ENCODE data around the gene SSC5D. TPM values are rescaled to one million over a fixed set of nuclear protein-coding genes. Genes with fewer than 3 reads are reported as not detected.

The SSC5D gene
- total RNA-seq, 2 experiments from 2014 or later = 0.33 TPM; not detected in 1

DNA sequence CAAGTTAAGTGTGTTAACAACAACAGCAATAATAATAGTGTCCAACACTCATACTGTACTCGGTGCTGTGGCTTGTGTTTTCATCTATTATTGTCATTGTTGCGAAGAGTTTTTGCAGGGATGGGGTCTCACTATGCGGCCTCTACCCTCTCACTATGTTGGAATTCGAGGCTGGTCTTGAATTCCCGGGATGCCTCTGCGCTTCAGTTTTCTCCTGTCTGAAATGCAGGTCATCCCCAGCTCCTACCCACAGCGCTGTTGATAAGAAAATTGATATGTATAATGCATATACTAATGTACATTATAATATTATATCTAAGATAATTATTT, 62.0 kb downstream of the SSC5D start:
- no peaks in the 10 kb centered on the region for H3K4me1 Mint-ChIP-seq (ENCODE audit: low read depth)
- no peak for DNase-seq
- no peaks in the 10 kb centered on the region for H3K9me3 Mint-ChIP-seq
- H3K4me3 Mint-ChIP-seq = no peak overlapping the region
- H3K27ac Mint-ChIP-seq = no peak overlapping the region
- intact Hi-C loops (cut with micrococcal nuclease) = no loop called here
- no peaks in the 10 kb centered on the region for H3K36me3 Mint-ChIP-seq
- POLR2A ChIA-PET = no interaction called here
- H3K27me3 Mint-ChIP-seq = peaks cover 16% of the 10 kb centered on the region
- CTCF ChIA-PET = no interaction called here

DNA sequence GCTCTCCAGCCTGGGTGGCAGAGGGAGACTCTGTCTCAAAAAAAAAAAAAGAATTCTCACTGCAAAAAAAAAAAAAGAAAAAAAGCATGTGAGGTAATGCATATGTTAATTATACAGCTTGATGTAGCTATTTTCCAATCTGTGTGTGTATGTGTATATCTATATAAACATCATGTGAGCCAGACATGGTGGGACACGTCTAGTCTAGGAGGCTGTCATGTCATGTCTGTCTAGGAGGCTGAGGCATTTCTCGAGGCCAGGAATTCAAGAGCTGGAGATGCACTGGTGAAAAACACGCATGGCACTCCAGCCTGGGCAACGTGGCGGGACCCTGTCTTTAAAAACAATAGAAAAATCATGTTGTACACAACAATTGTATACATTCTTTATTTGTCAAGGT, 64.0 kb downstream of the SSC5D start:
- Mint-ChIP-seq H3K36me3 (no peaks in the 10 kb centered on the region), H3K4me1 (ENCODE audit: low read depth) (no peaks in the 10 kb centered on the region)

DNA sequence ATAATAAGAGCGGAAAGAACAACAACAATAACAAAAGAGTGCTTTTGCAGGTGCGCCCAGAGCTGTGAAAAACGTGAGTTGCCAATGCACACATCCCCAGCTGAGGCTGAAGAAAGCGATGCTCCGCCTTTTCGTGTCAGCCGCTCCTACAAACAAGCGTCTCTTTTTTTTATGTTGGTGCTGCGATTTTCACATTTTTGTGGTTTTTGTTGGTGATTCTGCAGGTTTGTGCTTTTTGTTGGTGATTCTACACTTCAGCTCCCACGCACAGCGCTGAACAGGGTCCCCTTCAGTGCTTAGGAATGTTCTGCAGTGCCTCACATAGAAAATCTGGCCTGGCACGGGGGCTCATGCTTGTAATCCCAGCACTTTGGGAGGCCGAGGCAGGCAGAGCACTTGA, 64.4 kb downstream of the SSC5D start:
- Mint-ChIP-seq H3K36me3 (no peaks in the 10 kb centered on the region), H3K4me1 (ENCODE audit: low read depth) (no peaks in the 10 kb centered on the region)
- POLR2A ChIA-PET = no interaction called here

More for the DNA sequence above, 64.0 kb downstream of the SSC5D start:
- intact Hi-C loops (cut with micrococcal nuclease) = no loop called here
- no peak for DNase-seq
- Mint-ChIP-seq H3K9me3 (no peaks in the 10 kb centered on the region), H3K27me3 (peaks cover 10% of the 10 kb centered on the region), H3K4me3 (no peak overlapping the region), H3K27ac (no peak overlapping the region)
- POLR2A ChIA-PET = no interaction called here
- CTCF ChIA-PET = interaction anchor here (1.3 kb wide), 1 partner anchor 21 kb away, joined by 3 read pairs; no protein-coding TSS in a partner anchor

DNA sequence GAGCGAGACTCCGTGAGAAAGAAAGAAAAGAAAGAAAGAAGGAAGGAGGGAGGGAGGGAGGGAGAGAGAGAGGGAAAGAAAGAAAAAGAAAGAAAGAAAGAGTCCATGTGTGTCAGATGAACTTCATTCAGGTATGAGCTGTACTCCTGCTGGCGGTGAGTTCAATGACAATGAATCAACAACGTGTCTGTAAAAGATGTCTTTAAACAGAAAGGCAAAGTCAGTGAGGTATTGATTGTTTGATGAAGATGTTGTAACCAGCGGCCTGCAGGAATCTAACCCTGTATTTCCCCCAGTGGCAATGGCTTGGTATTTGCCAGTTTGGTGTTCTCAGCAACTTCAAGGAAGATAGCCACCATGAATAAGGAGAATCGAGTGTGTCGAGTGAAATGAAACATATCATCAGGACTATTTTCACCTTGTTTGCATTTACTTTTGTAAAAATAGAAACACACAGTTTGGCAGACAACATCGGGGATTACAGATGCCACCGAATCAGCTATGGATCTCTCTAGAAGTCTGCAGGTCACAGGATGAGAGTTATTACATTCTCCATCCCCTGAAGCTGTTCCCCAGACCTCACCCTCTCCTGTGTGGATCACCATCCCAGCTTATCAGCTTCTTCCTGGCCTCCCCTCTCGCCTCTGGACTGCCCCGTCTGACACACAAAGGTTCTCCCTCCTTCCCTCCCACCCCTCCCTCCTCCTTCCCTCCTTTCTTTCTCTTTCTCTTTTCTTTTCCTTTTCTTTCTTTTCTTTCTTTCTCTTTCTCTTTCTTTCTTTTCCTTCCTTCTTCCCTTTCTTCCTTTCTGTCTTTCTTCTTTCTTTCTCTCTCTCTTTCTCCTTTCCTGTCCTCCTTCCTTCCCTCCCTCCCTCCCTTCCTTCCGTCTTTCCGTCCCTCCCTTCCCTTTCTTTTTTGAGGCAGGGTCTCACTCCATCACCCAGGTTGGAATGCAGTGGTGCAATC, 65.3 kb downstream of the SSC5D start:
- Mint-ChIP-seq H3K4me1 (ENCODE audit: low read depth) (no peaks in the 10 kb centered on the region), H3K4me3 (no peak overlapping the region), H3K36me3 (no peaks in the 10 kb centered on the region), H3K27me3 (peaks cover 4% of the 10 kb centered on the region), H3K27ac (no peak overlapping the region), H3K9me3 (no peaks in the 10 kb centered on the region)
- CTCF ChIA-PET = no interaction called here
- intact Hi-C loops (cut with micrococcal nuclease) = no loop called here
- POLR2A ChIA-PET = no interaction called here
- DNase-seq = no peak

More for the DNA sequence above, 64.4 kb downstream of the SSC5D start:
- CTCF ChIA-PET = no interaction called here
- H3K4me3 Mint-ChIP-seq = no peak overlapping the region
- intact Hi-C loops (cut with micrococcal nuclease) = no loop called here
- H3K27me3 Mint-ChIP-seq = peaks cover 6% of the 10 kb centered on the region
- no peaks in the 10 kb centered on the region for H3K9me3 Mint-ChIP-seq
- no peak for DNase-seq
- H3K27ac Mint-ChIP-seq = no peak overlapping the region

DNA sequence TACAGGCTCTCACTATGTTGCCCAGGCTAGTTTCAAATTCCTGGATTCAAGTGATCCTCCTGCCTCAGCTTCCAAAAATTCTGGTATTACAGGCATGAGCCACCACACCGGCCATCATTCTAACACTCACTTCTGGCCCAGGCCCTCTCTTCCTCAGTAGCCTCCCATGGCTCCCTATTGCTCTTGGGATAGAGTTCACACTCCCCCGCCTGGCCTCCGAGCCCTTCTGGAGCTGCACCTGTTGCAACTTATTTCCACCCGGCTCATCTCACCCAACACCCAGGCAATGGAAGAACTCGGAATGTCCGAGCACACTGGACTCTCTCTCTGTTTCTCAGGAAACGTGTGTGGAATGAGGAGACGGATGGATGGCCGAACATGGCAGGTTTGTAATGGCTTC, 66.1 kb downstream of the SSC5D start:
- Mint-ChIP-seq H3K4me1 (ENCODE audit: low read depth) (no peaks in the 10 kb centered on the region), H3K4me3 (no peak overlapping the region), H3K27ac (no peak overlapping the region), H3K36me3 (no peaks in the 10 kb centered on the region), H3K27me3 (peaks cover 4% of the 10 kb centered on the region), H3K9me3 (no peaks in the 10 kb centered on the region)
- DNase-seq = no peak
- POLR2A ChIA-PET = no interaction called here
- intact Hi-C loops (cut with micrococcal nuclease) = no loop called here
- CTCF ChIA-PET = no interaction called here

DNA sequence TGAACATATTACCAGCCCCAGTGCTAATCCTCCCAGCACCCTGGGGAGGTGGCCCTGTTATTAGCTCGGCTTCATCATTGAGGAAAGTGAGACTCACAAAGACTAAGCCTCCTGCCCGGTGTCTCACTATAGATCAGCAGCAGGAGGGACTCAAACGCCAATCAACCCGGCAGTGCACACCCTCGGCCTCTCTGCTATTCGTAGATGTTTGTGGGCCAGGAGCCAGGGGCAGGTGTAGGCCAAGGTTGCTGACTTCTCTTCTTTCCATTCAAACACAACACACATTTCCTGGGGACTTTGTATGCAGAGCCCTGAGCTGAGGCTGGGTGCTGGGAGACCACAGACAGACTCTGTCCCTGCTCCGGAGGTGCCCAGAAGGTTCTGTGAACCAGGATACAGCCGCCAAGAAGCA, 66.5 kb downstream of the SSC5D start:
- intact Hi-C loops (cut with micrococcal nuclease) = no loop called here
- Mint-ChIP-seq H3K27me3 (peaks cover 2% of the 10 kb centered on the region), H3K27ac (no peak overlapping the region), H3K4me3 (no peak overlapping the region), H3K36me3 (no peaks in the 10 kb centered on the region), H3K4me1 (ENCODE audit: low read depth) (no peaks in the 10 kb centered on the region), H3K9me3 (no peaks in the 10 kb centered on the region)
- no peak for DNase-seq
- ChIA-PET CTCF (no interaction called here), POLR2A (no interaction called here)

DNA sequence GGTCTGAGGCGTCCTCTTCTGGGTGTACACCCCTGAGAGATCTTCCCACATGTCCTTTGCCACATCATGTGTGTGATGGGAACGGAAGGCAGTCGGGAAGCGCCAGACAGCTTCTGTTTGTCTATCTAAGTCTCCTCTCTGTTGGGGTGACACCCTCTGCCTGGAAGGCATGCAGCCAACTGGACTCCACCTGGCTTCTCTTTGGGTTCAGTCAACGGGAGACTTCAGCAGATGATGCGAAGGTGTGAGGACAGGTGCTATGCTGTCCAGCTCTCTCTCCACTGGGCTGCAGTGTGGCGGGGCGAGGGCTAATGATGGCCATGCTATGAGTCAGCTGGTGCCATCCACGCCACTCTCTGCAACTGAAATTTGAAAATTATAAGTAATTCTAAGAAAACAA, 71.4 kb downstream of the SSC5D start:
- Mint-ChIP-seq H3K36me3 (no peaks in the 10 kb centered on the region), H3K4me1 (ENCODE audit: low read depth) (no peaks in the 10 kb centered on the region), H3K4me3 (no peak overlapping the region), H3K9me3 (peaks cover 2% of the 10 kb centered on the region), H3K27ac (no peak overlapping the region), H3K27me3 (peaks cover 2% of the 10 kb centered on the region)
- ChIA-PET POLR2A (no interaction called here), CTCF (no interaction called here)
- intact Hi-C loops (cut with micrococcal nuclease) = no loop called here
- no peak for DNase-seq

DNA sequence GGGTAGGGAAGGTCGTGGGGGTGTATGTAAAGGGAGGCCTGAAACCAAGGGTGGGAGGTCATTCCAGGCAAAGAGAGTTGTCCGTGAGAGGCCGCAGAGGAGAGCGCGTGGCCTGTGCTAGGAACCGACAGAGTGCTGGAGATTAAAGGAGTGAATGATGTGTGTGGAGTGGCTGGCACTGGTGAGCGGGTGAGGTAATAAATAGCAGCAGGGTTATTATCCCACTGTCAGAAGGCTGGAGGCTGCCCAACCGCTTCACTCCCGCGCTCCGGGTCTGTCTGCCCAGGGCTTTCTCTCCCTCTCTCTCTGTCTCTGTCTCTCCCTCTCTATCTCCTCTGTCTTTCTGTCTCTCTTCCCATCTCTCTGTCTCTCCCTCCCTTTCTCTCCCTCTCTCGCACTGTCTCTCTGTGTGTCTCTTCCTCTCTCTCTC, 75.0 kb downstream of the SSC5D start:
- CTCF ChIA-PET = no interaction called here

DNA sequence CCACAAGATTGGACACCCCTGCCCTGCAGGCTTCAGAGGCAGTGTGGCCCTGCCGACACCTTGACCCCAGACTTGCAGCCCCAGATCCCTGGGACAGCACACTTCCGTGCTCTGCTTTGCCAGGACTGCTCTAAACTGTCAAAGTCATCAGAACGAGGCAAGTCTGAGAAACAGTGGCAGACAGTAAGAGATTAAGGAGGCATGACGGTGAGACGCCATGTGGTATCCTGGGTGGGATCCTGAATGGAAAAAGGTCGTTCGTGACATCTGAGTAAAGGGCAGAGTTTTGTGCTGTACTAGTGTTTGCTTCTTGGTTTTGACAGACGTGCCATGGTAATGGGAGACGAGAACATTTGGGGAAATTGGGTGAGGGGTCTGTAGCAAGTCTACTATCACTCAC, 78.6 kb downstream of the SSC5D start:
- POLR2A ChIA-PET = no interaction called here
- no peak for DNase-seq
- intact Hi-C loops (cut with micrococcal nuclease) = no loop called here
- no peak overlapping the region for H3K4me3 Mint-ChIP-seq
- no peaks in the 10 kb centered on the region for H3K9me3 Mint-ChIP-seq
- H3K27me3 Mint-ChIP-seq = no peaks in the 10 kb centered on the region
- CTCF ChIA-PET = no interaction called here
- no peaks in the 10 kb centered on the region for H3K36me3 Mint-ChIP-seq
- no peaks in the 10 kb centered on the region for H3K4me1 Mint-ChIP-seq (ENCODE audit: low read depth)
- H3K27ac Mint-ChIP-seq = no peak overlapping the region

More for the DNA sequence above, 75.0 kb downstream of the SSC5D start:
- DNase-seq = no peak
- Mint-ChIP-seq H3K4me3 (no peak overlapping the region), H3K27ac (no peak overlapping the region), H3K9me3 (peaks cover 2% of the 10 kb centered on the region), H3K36me3 (no peaks in the 10 kb centered on the region), H3K4me1 (ENCODE audit: low read depth) (no peaks in the 10 kb centered on the region), H3K27me3 (peaks cover 2% of the 10 kb centered on the region)
- POLR2A ChIA-PET = no interaction called here
- intact Hi-C loops (cut with micrococcal nuclease) = no loop called here

DNA sequence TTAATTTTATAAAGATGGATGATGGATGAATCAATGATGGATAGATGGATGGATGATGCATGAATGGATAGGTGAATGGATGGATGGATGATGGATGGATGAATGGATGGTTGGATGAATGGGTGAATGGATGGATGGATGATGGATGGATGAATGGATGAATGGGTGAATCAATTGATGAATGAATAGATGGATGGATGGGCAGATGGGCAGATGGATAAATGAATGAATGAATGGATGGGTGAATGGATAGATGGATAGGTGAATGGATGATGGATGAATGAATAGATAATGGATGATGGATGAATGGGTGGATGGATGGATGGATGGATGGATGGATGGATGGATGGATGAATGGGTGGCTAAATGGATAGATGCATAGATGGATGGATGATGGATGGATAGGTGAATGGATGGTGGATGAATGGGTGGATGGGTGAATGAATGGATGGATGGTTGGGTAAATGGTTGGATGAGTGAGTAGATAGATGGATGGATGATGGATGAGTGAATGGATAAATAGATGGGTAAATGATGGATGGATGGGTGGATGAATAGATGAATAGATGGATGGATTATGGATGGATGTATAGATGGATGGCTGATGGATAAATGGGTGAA, 79.6 kb downstream of the SSC5D start:
- Mint-ChIP-seq H3K27ac (no peak overlapping the region), H3K36me3 (no peaks in the 10 kb centered on the region), H3K27me3 (no peaks in the 10 kb centered on the region), H3K9me3 (no peaks in the 10 kb centered on the region), H3K4me1 (ENCODE audit: low read depth) (no peaks in the 10 kb centered on the region), H3K4me3 (no peak overlapping the region)
- no peak for DNase-seq
- intact Hi-C loops (cut with micrococcal nuclease) = no loop called here
- CTCF ChIA-PET = no interaction called here
- POLR2A ChIA-PET = no interaction called here

Other genes with a start within 250 kb of the SSC5D start
- 100 to 1,000 TPM; 180 to 200 TPM for gene PPP6R1, start 229.4 kb upstream of the SSC5D start, total RNA-seq
- 10 to 100 TPM; 45.0 to 45.4 TPM for gene HSPBP1, start 208.3 kb upstream of the SSC5D start, total RNA-seq
- gene BRSK1, start 204.4 kb upstream of the SSC5D start, total RNA-seq = 1 to 10 TPM; 3.3 to 5.6 TPM
- not detected for gene TMEM150B, start 163.1 kb upstream of the SSC5D start, total RNA-seq
- gene KMT5C, start 148.6 kb upstream of the SSC5D start, total RNA-seq = 10 to 100 TPM; 34.2 to 35.2 TPM
- under 1 TPM; 0.15 to 0.81 TPM for gene COX6B2, start 133.7 kb upstream of the SSC5D start, total RNA-seq
- gene GARIN5B, start 125.2 kb upstream of the SSC5D start, total RNA-seq = not detected
- under 1 TPM; 0.17 to 0.39 TPM for gene IL11, start 118.0 kb upstream of the SSC5D start, total RNA-seq
- gene TMEM190, start 111.6 kb upstream of the SSC5D start, total RNA-seq = not detected
- gene TMEM238, start 104.1 kb upstream of the SSC5D start, total RNA-seq = 1 to 10 TPM; 6.3 to 7.0 TPM
- gene RPL28, start 102.5 kb upstream of the SSC5D start, total RNA-seq = 1,000 to 10,000 TPM; 2,630 to 2,642 TPM
- gene UBE2S, start 80.6 kb upstream of the SSC5D start, total RNA-seq = 100 to 1,000 TPM; 267 to 275 TPM
- not detected for gene SHISA7, start 45.1 kb upstream of the SSC5D start, total RNA-seq
- 10 to 100 TPM; 24.6 to 24.7 TPM for gene ISOC2, start 26.8 kb upstream of the SSC5D start, total RNA-seq
- not detected for gene C19orf85, start 23.7 kb upstream of the SSC5D start, total RNA-seq
- 1 to 10 TPM; 5.8 to 6.9 TPM for gene ZNF628, start 11.8 kb upstream of the SSC5D start, total RNA-seq
- gene NAT14, start 3.2 kb upstream of the SSC5D start, total RNA-seq = 10 to 100 TPM in 1 of 2 experiments, 1 to 10 TPM in 1; 8.5 to 12.9 TPM
- not detected for gene SBK2, start 48.7 kb downstream of the SSC5D start, total RNA-seq
- not detected for gene SBK3, start 57.1 kb downstream of the SSC5D start, total RNA-seq
- gene ZNF579, start 92.4 kb downstream of the SSC5D start, total RNA-seq = 1 to 10 TPM; 6.6 to 6.7 TPM
- gene FIZ1, start 111.1 kb downstream of the SSC5D start, total RNA-seq = 10 to 100 TPM; 13.8 to 13.9 TPM
- 10 to 100 TPM; 21.5 to 25.1 TPM for gene ZNF524, start 111.9 kb downstream of the SSC5D start, total RNA-seq
- 10 to 100 TPM; 12.0 to 13.3 TPM for gene ZNF865, start 117.2 kb downstream of the SSC5D start, total RNA-seq
- 1 to 10 TPM; 3.9 to 4.4 TPM for gene ZNF784, start 136.1 kb downstream of the SSC5D start, total RNA-seq
- gene ZNF580, start 152.6 kb downstream of the SSC5D start, total RNA-seq = 10 to 100 TPM; 23.4 to 23.5 TPM
- 10 to 100 TPM; 19.2 to 20.1 TPM for gene ZNF581, start 155.2 kb downstream of the SSC5D start, total RNA-seq
- gene CCDC106, start 159.8 kb downstream of the SSC5D start, total RNA-seq = 1 to 10 TPM; 3.6 to 4.0 TPM
- gene U2AF2, start 166.6 kb downstream of the SSC5D start, total RNA-seq = 100 to 1,000 TPM; 249 to 251 TPM
- gene EPN1, start 186.8 kb downstream of the SSC5D start, total RNA-seq = 10 to 100 TPM; 36.0 to 36.1 TPM
- not detected for gene NLRP9, start 250.0 kb downstream of the SSC5D start, total RNA-seq